Measurements from ENCODE around the gene ESYT1. TPM values are rescaled to one million over a fixed set of nuclear protein-coding genes. Genes with fewer than 3 reads are reported as not detected.

The ESYT1 gene, protein sequence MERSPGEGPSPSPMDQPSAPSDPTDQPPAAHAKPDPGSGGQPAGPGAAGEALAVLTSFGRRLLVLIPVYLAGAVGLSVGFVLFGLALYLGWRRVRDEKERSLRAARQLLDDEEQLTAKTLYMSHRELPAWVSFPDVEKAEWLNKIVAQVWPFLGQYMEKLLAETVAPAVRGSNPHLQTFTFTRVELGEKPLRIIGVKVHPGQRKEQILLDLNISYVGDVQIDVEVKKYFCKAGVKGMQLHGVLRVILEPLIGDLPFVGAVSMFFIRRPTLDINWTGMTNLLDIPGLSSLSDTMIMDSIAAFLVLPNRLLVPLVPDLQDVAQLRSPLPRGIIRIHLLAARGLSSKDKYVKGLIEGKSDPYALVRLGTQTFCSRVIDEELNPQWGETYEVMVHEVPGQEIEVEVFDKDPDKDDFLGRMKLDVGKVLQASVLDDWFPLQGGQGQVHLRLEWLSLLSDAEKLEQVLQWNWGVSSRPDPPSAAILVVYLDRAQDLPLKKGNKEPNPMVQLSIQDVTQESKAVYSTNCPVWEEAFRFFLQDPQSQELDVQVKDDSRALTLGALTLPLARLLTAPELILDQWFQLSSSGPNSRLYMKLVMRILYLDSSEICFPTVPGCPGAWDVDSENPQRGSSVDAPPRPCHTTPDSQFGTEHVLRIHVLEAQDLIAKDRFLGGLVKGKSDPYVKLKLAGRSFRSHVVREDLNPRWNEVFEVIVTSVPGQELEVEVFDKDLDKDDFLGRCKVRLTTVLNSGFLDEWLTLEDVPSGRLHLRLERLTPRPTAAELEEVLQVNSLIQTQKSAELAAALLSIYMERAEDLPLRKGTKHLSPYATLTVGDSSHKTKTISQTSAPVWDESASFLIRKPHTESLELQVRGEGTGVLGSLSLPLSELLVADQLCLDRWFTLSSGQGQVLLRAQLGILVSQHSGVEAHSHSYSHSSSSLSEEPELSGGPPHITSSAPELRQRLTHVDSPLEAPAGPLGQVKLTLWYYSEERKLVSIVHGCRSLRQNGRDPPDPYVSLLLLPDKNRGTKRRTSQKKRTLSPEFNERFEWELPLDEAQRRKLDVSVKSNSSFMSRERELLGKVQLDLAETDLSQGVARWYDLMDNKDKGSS
- total RNA-seq, result 100 to 1,000 TPM in 3 of 7 donors, 10 to 100 TPM in 4; 80.3 to 139 (median 97.3) TPM
- 100 to 1,000 TPM in 1 of 2 donors, 10 to 100 TPM in 1; 62.3 to 102 TPM for polyA plus RNA-seq
- long read RNA-seq, donor 1, full-length matches to known transcripts, result 25 of 110 reads
- long read RNA-seq, donor 1, partial matches to known transcripts, result 69 of 110 reads
- long read RNA-seq, donor 1, other reads (novel, unspliced or antisense), result 16 of 110 reads
- long read RNA-seq, donor 2, full-length matches to known transcripts, result 21 of 50 reads
- long read RNA-seq, donor 2, partial matches to known transcripts, result 29 of 50 reads
- long read RNA-seq, donor 2, other reads (novel, unspliced or antisense), result 0 of 50 reads
- long read RNA-seq, donor 3, full-length matches to known transcripts, result 134 of 217 reads
- long read RNA-seq, donor 3, partial matches to known transcripts, result 51 of 217 reads
- long read RNA-seq, donor 3, other reads (novel, unspliced or antisense), result 32 of 217 reads

DNA sequence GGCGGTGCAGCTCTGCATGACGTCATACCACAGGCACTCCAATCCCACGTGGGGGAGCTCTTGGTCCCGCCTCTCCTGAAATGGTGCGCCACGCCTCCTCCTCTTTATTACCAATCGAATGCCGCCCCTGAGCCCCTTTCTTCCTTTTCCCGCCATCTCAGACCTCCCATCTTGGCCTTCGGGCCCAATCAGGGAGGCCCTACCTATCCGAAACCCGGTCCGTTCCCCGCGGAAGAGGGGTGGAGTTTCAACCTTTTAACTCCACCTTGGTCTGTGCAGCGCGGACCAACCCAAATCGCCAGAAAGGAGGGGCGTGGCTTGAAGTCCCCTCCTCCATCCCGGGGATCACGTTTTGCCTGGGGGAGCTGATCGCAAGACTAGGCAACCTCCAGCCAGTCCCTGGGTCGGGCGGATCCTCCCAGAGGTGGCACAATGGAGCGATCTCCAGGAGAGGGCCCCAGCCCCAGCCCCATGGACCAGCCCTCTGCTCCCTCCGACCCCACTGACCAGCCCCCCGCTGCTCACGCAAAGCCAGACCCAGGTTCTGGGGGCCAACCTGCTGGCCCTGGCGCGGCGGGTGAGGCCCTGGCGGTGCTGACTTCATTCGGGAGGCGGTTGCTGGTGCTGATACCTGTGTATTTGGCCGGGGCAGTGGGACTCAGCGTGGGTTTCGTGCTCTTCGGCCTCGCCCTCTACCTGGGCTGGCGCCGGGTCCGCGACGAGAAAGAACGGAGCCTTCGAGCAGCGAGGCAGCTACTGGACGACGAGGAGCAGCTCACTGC is at the start of gene ESYT1:
ESYT1 (plus strand) TSS at position 380 of the 782 bp plus-strand sequence; CDS start at position 433, 53 bp downstream.
- peaks cover 9% of the 10 kb centered on the region for H3K4me1 ChIP-seq (ENCODE audit: insufficient read depth)
- DNase-seq, result peak; percentile 97 to 99 (median 98)
- peak within 1 kb of the TSS; percentile 78 to 90 for H3K27ac ChIP-seq
- peak within 1 kb of the TSS; percentile 63 for H3K4me3 ChIP-seq
- TF ChIP-seq POLR2A (IDR thresholded peaks at IDR 0.05), result peak; percentile 96
- TF ChIP-seq EP300 (IDR thresholded peaks at IDR 0.05), result peak; percentile 48
- TF ChIP-seq, protein P1, sequence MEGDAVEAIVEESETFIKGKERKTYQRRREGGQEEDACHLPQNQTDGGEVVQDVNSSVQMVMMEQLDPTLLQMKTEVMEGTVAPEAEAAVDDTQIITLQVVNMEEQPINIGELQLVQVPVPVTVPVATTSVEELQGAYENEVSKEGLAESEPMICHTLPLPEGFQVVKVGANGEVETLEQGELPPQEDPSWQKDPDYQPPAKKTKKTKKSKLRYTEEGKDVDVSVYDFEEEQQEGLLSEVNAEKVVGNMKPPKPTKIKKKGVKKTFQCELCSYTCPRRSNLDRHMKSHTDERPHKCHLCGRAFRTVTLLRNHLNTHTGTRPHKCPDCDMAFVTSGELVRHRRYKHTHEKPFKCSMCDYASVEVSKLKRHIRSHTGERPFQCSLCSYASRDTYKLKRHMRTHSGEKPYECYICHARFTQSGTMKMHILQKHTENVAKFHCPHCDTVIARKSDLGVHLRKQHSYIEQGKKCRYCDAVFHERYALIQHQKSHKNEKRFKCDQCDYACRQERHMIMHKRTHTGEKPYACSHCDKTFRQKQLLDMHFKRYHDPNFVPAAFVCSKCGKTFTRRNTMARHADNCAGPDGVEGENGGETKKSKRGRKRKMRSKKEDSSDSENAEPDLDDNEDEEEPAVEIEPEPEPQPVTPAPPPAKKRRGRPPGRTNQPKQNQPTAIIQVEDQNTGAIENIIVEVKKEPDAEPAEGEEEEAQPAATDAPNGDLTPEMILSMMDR (IDR thresholded peaks at IDR 0.05), result peak in 1 of 3 donors; percentile 38
- H3K9me3 ChIP-seq, result no peaks in the 10 kb centered on the region
- intact Hi-C loops (cut with DNase I), result loop anchor here in 3 of 4 donors (2.0 to 10.0 kb wide), 4 partner anchors 31 to 337 kb away; partner anchors contain the start of genes NABP2 (in 2 of the 3), RNF41 (in 2 of the 3), SPRYD4 (in 2 of the 3) and MYL6 (in 1 of the 3)
- 0 to 1% (median 0%) methylated on average over 37 to 49 of the region's 49 CpGs for WGBS, 3 donors
- no peaks in the 10 kb centered on the region for H3K36me3 ChIP-seq
- no peaks in the 10 kb centered on the region for H3K27me3 ChIP-seq

DNA sequence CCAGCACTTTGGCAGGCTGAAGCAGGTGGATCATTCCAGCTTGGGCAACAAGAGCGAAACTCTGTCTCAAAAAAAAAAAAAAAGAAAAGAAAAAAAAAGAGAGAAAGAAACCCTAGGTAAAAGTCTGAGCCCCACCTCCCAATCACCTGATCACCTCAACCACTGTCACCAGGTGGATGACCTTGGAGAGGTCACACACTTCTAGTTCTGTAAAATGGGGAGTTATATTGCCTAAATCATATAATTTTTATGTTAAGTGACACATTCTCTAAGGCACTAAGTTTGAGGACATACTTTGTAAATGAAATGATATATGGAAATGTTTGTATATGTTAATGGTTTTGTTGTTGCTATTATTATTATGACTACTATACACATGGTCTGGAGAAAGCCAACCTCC is 49.6 kb upstream of the ESYT1 start:
- TF ChIP-seq, protein P1 (IDR thresholded peaks at IDR 0.05), result no peak
- no peak for TF ChIP-seq POLR2A (IDR thresholded peaks at IDR 0.05)
- TF ChIP-seq EP300 (IDR thresholded peaks at IDR 0.05), result no peak
- H3K36me3 ChIP-seq, result no peaks in the 10 kb centered on the region
- no peak overlapping the region for H3K27ac ChIP-seq
- H3K9me3 ChIP-seq, result no peaks in the 10 kb centered on the region
- peaks cover 5% of the 10 kb centered on the region for H3K4me1 ChIP-seq (ENCODE audit: insufficient read depth)
- 92 to 100% (median 97%) methylated on average over 1 of the region's 1 CpG for WGBS, 3 donors
- H3K4me3 ChIP-seq, result no peak overlapping the region
- intact Hi-C loops (cut with DNase I), result no loop called here
- H3K27me3 ChIP-seq, result no peaks in the 10 kb centered on the region
- DNase-seq, result no peak

DNA sequence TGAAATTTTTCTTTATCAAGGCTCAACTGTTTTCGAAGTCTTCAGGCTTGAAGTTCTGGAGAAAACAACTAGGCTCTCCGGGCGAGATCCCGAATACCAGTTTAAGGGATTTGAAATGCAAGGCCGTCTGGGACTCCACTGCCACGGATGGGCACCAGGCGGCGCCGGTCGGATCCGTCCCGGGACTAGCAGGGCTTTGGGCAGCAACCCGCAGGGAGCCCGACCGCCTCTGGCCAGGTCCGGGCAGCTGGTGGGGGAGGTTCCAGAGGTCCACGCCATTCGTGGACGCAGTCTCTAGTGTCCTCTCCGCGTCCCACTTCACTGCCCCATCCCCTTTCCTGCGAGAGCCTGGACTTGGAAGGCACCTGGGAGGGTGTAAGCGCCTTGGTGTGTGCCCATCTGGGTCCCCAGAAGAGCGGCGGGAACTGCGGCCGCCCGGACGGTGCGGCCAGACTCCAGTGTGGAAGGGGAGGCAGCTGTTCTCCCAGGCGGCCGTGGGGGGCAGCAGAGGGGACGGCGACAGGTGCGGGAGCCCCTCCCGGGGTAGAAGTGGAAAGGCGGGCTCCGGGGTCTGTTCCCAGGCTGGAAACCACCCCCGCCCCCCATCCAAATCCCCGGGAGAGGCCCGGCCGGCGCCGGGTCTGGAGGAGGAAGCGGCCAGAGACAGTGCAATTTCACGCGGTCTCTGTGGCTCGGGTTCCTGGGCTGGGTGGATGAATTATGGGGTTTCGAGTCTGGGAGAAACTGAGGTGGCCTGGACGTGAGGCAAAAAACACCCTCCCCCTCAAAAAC is 48.9 kb upstream of the ESYT1 start:
- WGBS, 3 donors, result 1 to 3% (median 2%) methylated on average over 38 to 50 of the region's 50 CpGs
- peak overlapping the region in 1 of 2 donors; percentile 7 for H3K27ac ChIP-seq
- H3K36me3 ChIP-seq, result no peaks in the 10 kb centered on the region
- TF ChIP-seq, protein P1 (IDR thresholded peaks at IDR 0.05), result peak; percentile 35 to 69 (median 64)
- TF ChIP-seq POLR2A (IDR thresholded peaks at IDR 0.05), result no peak
- no peak for TF ChIP-seq EP300 (IDR thresholded peaks at IDR 0.05)
- no peaks in the 10 kb centered on the region for H3K27me3 ChIP-seq
- H3K9me3 ChIP-seq, result no peaks in the 10 kb centered on the region
- intact Hi-C loops (cut with DNase I), result no loop called here
- H3K4me1 ChIP-seq (ENCODE audit: insufficient read depth), result peaks cover 5% of the 10 kb centered on the region
- peak; percentile 77 to 89 (median 84) for DNase-seq
- H3K4me3 ChIP-seq, result peak overlapping the region; percentile 33

Measured in ovary (tissue), 10 donors.